GM12864 (cell line): Measurements from ENCODE around the gene NAT9.

ENCODE experiments used
- DNase-seq: peaks from one replicate; pipeline ENCODE4 v3.0.0-alpha.2; 2011; ENCODE audit warnings: low read depth
- H3K4me3 ChIP-seq: 2 replicates; pipeline ENCODE4 v1.5.1; 2011; ENCODE audit warnings: mild to moderate bottlenecking, low read depth, low read length, control low read depth
- CTCF ChIP-seq: IDR thresholded peaks from 2 replicates; pipeline ENCODE4 v1.5.1; 2011; ENCODE audit warnings: low read depth, mild to moderate bottlenecking, moderate library complexity, low read length, control low read depth, inconsistent platforms; ENCODE audit errors: missing control alignments

NAT9 gene

GRCh38 chr17:74818291-74818938 is 42.3 kb upstream of the NAT9 start:
- no peak for TF ChIP-seq CTCF
- no peak overlapping the region for H3K4me3 ChIP-seq
- no peak for DNase-seq

GRCh38 chr17:74816905-74817620 is 40.9 kb upstream of the NAT9 start:
- no peak for TF ChIP-seq CTCF
- H3K4me3 ChIP-seq, result no peak overlapping the region
- no peak for DNase-seq

- H3K4me3 ChIP-seq, result no peak overlapping the region
- no peak for DNase-seq
- peak; percentile 21 for TF ChIP-seq CTCF
These were observed 39.6 kb upstream of the NAT9 start for GRCh38 chr17:74815550-74816370.

- TF ChIP-seq CTCF, result no peak
- H3K4me3 ChIP-seq, result no peak overlapping the region
- no peak for DNase-seq
These were observed 38.9 kb upstream of the NAT9 start for GRCh38 chr17:74815067-74815466.

- TF ChIP-seq CTCF, result no peak
- no peak for DNase-seq
- no peak overlapping the region for H3K4me3 ChIP-seq
These were observed 38.3 kb upstream of the NAT9 start for GRCh38 chr17:74814453-74814852.

GRCh38 chr17:74812109-74813009 is 36.2 kb upstream of the NAT9 start:
- H3K4me3 ChIP-seq, result no peak overlapping the region
- no peak for TF ChIP-seq CTCF
- DNase-seq, result no peak
